ENCODE measurements around the gene EFCAB7.
"Not testable (repeated sequence)": the region's sequence is repeated elsewhere in the genome, so short reads cannot be mapped to it uniquely, and the experiment has no call there.

Gene EFCAB7

DNA sequence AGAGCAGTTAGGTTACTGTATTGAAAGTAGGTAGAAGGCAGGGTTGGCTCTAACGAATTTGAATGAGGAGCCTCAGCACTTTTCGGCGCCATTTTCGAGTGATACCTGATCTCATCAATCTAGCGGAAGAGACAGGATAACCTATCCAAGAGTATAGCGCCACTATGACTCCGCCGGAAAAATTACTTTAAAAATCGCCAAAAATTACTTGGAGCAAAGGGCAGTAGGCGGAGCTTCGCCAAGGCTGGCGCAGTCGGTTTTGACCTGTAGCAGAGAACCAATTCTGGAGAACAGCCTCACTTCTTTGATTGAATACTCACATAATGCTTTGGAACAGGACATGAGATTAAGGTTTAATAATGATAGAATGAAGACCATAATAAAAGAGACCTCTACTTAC is 25.6 kb downstream of the EFCAB7 start:
- no peak for DNase-seq

DNA sequence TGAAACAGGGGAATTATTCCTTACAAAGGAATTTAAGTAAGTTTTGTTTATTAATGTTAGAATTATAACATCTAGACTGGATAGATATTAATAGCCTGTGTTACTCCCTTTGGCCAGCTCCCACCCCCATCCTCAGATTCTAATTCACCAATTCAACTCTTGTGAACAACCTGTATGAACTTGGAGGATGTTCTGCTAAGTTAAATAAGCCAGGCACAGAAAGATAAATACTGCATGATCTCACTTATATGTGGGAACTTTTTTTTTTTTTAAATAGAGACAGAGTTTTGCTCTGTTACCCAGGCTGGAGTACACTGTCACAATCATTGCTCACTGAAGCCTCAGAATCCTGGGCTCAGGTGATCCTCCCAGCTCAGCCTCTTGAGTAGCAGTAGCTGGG is 32.2 kb downstream of the EFCAB7 start:
- DNase-seq = no peak

DNA sequence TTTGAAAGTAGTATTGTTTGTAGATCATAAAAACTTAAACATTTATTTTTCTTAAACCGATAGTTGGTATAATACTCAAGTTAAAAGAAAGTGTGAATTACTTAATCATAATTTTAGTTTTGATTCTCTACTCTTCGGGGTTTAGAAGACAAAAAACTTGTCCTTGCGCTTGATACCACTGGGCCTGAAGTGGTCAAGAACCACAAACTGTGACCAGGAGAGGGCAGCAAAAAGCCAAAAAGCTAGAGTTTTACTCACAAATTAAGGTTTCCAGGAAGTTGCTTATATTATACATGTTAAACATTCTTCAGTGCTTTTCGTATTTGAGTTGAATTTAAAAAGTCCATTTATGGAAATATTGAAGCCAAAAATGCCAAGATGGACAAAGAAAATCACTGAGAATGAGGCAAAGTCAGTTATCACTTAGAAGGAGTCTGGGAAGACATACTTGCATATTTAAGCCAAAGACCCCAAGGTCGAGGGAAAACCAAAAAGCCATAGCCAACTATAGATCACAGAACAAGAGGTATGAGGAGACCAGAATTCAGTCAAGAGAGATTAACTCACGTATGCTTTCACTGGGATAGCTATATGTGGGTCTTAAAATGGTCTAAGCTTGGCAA is 34.2 kb downstream of the EFCAB7 start:
- DNase-seq = peak; percentile 18

DNA sequence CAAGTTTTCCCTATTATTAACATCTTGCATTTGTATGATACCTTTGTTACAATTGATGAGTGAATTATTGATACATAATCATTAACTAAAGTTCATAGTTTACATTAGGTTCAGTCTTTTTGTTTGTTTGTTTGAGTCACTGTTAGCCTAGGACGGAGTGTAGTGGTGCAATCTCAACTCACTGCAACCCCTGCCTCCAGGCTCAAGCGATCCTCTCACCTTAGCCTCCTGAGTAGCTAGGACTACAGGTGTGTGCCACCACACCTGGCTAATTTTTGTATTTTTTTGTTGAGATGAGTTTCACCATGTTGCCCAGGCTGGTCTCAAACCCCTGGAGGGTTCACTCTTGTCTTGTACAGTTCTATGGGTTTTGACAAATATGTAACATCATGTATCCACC is 36.0 kb downstream of the EFCAB7 start:
- no peak for DNase-seq

DNA sequence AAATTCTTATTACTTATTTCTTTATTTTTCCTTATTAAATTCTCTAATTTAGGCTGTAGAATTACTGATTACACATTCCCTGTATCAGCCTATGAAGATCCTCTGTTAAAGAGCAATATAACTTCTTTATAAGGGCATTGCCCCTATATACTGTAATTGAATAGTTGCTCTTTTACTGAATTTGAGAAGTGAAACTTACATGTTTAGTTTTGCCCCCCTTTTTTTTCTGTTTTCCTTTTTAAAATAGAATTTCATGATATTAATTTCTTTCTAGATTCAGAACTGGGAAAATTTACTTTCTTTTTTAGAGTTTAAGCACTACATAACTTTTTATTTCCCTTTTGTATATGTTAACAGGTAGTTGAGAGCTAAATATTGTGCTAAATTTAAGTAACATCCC is 40.4 kb downstream of the EFCAB7 start:
- no peak for DNase-seq

DNA sequence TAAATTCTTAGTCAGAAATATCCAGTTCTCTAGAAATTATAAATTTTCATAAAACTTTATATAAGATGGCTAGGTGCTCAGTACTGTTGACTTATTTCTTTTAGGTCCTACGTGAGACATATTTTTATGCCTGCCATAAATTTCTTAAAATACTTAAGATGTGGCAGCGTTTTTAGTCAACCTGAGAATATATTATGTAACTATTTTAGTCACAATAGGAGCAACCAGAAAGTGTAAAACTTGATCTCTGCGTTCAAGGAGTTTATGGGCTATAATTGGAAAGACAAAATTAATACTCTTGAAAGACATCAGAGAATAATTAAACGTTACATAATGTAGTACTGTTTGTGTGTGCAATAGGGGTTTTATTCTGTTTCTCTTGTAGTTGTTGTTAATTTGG is 45.7 kb downstream of the EFCAB7 start:
- DNase-seq = no peak

DNA sequence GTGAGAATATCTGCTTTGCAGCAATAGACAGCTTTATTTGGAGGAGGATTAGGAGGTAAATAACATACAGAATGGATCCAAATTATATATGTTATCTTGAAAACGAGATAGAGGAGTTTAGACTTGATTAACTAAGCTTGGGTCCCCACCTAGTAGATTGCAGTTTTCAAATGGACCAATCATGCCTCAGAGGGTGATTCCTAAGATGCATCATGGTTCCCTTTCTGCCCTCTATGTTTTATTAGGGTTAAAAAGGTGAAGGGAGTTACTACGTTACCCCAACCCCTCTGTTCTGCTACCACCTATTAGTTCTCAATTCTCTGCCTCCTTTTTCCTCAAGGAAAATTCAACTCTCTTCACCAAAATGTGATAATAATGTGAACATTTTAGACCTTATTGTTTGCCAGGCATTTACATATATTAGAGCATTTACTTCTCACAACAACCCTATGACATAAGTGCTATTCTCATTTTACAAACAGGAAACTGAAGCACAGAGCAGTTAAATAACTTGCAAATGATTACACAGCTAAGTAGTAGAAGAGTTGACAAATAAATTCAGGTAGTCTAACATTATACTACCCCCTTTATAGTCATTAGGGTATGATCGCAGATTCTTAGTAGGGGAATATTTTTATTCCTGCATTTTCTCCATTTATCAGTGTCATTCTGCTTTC is 46.5 kb downstream of the EFCAB7 start:
- DNase-seq = no peak

DNA sequence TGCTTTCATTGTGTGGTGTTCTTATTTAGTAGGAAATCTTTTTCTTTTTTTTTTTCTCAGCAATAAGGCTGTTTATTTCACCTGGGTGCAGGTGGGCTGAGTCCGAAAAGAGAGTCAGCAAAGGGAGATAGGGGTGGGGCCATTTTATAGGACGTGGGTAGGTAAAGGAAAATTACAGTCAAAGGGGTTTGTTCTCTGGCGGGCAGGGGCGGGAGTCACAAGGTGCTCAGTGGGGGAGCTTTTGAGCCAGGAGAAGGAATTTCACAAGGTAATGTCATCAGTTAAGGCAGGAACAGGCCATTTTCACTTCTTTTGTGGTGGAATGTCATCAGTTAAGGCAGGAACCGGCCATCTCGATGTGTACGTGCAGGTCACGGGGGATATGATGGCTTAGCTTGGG is 49.4 kb downstream of the EFCAB7 start:
- not testable (repeated sequence) for DNase-seq

DNA sequence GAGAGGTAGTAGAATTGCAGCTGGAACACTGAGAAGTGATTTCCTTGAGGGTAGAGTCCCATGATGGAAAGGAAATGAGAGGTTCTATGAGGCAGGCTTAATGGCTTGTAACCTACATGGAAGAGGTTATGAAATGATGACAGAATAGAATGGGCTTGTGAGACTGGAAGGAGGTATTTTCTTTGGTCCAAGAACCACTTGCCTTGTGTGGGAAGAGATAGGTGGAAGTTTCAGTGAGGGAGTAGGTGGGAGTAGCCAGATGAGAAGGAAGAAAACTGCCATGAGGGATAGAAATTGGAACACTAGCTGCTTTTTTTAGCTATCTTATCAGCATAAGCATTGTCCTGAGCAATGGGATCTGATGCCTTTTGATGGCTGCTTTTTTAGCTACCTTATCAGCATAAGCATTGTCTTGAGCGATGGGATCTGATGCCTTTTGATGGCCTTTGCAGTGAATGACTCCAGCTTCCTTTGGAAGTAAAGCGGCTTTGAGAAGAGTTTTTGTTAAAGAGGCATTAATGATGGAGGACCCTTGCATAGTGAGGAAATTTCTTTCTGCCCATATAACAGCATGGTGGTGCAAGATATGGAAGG is 51.0 kb downstream of the EFCAB7 start:
- DNase-seq = not testable (repeated sequence)

DNA sequence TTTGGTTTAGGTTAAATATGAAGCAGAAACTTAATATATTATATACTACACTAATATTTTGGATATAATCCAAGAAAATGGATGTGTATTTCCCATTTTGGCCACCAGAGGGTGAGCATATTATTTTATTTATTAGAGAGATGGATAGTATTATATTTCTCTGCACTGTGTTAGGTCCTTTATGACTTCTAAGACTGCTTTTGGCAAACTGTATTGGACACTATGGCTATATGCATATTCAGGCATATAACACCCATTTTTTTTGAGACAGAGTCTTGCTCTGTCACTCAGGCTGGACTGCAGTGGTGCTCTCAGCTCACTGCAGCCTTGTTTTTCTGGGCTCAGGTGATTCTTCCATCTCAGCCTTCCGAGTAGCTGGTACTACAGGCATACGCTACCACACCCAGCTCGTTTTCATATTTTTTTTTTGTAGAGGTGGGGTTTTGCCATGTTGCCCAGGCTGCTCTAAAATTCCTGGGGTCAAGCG is 52.1 kb downstream of the EFCAB7 start:
- no peak for DNase-seq

DNA sequence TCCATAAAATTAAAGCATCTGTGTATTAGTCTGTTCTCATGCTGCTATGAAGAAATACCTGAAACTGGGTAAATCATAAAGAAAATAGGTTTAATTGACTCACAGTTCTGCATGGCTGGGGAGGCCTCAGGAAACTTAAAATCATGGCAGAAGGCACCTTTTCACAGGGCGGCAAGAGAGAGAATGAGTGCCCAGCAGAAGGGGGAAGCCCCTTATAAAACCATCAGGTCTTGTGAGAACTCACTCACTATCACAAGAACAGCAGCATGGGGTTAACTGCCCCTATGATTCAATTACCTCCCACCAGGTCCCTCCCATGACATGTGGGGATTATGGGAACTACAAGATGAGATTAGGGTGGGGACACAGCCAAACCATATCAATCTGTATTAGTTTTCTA is 63.0 kb downstream of the EFCAB7 start:
- not testable (repeated sequence) for DNase-seq

DNA sequence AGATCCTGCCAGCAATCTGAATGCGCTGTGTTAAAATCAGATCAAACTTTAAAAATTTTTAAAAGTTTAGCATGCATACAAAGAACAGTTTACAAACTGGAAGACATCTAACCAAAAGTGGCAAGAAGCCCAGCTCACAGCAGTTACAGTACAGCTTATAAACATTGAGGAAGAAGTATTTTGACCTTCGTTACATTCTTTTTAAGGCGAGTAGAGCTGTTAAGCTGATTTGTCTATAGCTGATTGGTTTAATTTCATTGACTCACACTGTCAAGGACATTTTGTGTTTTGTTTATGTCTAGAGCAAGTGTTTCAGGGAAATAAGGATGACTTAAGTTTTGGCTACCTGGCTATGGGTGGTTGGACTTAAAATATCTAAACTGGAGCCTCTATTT is 66.8 kb downstream of the EFCAB7 start:
- no peak for DNase-seq

DNA sequence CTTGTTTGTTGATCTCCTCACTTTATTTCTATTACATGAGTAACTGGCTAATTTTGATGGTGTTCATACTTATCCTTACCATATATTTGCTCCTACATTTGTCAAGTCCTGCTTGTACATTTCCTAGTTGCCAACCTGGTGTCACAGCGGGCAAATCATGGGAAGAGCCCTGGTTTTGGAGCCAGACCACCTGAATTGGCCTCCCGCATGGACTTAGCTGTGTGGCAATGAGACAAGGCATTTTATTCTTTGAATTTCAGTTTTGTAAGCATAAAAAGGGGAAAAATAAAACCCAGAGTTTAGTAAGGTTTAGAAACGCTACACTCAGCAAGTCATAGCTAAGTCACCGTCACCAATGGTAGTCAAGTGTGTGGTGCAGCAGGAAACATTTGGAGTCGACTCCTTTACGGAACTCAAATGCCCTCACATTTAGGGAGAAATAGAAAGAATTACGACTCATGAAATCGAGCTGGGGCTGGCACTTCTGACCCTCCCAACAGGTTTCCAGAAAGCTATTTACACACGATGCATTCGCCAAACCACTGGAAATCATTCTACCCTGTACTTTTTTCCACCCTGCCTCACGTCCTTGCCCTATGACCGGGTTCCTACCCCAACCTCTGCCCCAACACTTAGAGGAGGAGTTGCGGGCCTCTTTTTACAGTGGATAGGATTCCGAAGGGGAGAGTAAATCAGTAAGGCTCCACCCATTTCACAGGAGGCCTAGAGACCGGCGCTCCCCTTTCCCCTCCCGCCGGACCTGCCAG is 69.4 kb downstream of the EFCAB7 start:
- peak; percentile 73 for DNase-seq

DNA sequence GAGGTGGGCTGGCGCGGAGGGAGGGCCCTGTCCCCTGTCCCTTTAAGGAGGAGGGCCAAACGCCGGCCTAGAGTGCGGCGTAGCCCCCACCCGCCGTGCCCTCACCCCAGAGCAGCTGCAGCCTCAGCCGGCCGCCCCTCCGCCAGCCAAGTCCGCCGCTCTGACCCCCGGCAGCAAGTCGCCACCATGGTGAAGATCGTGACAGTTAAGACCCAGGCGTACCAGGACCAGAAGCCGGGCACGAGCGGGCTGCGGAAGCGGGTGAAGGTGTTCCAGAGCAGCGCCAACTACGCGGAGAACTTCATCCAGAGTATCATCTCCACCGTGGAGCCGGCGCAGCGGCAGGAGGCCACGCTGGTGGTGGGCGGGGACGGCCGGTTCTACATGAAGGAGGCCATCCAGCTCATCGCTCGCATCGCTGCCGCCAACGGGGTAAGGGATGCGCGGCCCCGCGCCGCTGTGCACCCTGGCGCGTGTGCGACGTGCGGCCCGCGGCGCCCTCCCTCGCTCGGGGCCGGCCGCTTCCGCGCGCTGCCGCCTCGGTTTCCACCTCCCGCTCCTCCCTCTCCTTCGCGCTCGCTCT is 70.1 kb downstream of the EFCAB7 start, which contains the start of gene PGM1:
TSS of gene PGM1 (plus strand) at position 109 of the 583 bp plus-strand sequence. CDS start at position 187, 78 bp downstream.
- peak; percentile 81 for DNase-seq

DNA sequence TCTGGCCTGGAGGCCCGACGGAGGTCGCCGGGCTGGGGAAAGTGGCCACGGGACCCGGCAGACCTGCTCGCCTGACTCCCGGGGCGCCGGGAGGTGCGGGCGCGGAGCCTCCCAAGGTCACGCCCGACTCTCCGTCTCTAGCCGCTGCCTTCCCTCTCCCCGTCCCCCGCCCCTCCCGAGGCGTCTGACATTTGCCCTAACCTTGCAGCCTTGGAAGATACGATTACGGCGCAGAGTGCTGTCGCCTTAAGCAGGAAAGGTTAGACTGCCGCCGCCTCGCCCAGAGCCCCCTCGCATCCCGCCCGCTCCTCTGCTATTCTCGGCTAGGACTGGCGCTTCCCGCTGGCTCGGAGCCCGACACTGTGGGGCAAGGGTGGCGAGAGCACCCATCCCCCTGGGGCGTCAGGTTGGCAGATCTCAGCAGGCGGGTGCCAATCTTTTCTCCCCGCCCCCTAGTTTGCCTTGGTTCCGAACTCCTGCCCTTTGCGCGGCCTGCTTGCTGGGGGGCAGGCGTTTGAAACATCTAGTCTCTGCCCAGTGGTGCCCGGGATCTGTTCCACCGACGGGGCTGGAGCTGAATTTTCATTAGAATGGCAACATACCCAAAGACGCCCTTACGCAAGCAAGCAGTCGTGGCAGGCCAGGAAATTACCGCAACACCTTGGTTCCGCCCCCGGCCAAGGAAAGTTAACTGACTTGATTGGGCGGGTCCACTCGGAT is 70.7 kb downstream of the EFCAB7 start:
- DNase-seq = peak; percentile 86

DNA sequence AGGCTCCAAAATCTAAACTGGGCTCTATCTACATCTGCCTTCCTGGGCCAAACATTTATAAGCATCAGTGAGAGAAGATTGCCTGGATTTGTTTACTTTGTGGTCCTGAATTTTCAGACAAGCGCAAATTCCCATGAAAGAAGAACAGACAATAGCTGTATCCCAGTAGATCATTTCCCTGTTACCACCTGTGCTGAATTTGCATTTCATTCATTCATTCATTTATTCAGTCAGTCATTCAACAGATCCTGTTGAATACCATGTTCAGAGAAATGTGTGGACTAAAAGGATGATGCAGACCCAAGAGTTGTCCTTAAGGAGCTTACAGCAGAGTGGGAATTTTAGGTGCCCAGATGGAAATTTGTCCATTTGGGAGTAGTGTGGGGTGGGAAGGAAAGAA is 72.1 kb downstream of the EFCAB7 start:
- DNase-seq = no peak

DNA sequence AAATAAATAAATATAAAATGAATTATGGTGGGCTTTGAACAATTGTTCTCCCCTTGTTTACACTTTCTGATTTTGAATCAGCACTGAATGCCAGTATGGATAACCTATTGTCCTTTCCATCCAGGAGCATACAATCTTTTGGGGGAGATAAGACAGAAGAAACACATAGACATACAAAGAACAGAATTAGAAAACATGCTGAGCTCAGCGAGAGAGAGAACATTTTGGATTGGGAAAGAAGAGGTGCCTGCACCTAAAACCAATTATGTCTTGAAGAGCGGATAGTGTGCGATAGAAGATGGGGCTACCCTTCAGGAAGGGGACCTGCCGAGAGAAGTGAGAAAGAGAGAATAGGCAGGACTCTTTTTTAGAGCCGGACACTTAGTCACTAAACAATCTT is 76.5 kb downstream of the EFCAB7 start:
- DNase-seq = no peak

DNA sequence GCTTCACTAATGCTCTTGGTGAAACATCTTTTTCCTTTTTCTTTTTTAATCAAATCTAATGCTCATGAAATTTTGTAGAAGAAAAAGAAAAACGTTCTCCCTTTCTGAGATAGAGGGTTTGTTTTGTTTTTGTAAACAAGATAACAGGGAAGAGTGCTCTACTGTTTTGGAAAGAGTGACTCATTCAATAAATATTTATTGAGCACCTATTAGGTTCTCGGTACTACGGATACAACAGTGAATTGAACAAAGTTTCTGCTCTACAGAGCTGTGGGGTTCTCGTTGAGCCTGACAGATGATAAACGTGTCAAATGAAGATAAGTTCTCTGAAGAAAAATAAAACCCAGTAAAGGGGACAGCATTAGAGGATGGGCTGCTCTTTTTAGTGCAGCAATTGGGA is 76.9 kb downstream of the EFCAB7 start:
- DNase-seq = no peak

DNA sequence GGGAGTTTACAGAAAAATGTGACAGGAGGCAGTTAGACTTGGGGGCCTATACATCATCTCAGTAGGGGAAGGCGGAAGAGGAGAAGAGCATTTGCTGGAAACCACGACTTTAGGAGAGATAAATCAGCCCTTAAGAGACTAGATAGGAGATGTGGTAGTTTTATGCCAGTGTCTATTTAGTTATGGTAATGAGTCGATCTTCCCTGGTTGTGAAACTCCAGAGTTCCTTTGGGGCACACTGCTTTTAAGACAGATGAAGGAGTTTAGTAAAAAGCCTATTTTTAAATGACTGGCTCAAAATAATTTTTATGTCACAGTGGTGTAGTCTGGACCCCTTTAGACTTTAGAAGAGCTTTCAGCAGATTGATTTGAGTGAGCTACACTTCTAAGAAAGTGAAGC is 77.7 kb downstream of the EFCAB7 start:
- no peak for DNase-seq

DNA sequence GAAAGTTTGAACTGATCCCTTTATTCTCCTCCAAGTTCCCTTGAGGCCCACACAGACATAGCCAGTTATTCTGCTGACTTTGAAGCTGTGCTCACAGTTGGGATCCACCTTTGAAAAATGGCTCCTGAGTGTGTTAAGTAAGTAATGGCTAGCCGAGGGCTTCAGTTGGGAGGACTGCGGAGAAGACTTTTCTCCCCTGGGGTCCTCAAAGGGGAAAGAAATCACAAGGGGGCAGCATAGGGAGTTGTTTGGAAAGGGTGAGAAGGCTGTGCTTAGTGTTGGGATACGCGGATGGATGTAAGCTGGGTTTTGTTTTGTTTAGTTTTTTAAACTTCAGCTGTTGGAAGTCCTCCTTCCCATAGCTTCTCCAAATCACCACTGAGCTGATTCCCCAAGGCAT is 78.1 kb downstream of the EFCAB7 start:
- DNase-seq = no peak

DNA sequence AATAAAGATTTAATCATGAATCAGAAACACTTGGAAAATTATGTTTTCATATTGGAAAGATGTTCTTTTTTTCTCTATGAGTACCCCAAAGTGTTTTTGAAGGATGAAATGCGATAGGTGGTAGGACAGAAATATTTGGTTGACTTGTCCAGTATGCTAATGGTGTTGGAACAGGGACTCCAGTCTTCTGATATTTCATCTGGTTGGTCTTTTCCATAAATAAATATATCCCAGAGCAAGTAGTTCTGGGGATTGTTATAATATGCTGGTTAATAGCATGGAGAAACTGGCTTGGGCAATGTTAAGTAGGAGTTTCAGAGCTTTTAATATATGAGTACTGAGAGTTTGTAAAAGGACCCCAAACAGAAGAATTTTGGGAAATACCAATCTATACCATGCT is 78.6 kb downstream of the EFCAB7 start:
- DNase-seq = no peak

DNA sequence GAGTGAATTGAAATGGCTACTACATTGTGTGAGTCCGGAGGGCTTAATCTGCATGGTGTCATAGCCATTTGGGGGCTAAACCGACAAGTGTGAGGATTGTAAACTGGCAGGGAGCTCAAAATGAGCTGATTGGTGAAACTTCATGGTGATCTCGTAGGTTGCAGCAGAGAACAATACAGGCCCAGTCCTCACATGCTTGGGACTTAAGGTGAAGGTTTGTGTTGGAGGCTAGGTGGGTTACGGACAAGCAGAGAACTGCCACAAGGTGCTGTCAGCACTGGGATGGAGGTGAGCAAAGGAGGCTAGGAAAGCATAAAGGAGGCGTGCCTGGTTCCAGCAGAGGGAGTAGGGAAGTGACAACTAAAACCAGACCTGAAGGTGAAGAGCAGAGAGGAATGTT is 79.3 kb downstream of the EFCAB7 start:
- no peak for DNase-seq

DNA sequence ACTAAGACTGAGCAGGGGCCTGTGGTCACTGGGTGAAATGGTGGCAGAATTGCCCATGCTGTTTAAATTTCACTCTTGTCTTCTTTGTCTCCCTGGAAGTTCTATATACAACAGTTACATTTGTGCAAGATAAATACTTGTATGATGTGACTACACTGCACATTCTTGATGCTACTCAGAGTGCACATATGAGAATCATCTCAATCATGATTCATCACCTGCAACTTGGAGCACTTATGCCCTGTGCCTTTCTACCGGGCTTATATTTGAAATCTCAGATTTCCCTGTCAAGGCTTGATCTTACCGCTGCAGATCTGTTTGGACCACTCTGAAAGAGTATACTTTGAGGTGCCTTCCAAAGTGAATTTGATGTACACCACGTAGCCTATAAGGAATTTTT is 80.5 kb downstream of the EFCAB7 start:
- DNase-seq = no peak
